Fibroblast of skin of left biceps (primary cell): ENCODE results near the gene TENT5C.

ENCODE experiments used
- DNase-seq, 2 experiments: peaks; one replicate each; pipeline ENCODE4 v3.0.0-alpha.2; 2013; ENCODE audit warnings: low read depth in 2 of 2

The TENT5C gene

DNA sequence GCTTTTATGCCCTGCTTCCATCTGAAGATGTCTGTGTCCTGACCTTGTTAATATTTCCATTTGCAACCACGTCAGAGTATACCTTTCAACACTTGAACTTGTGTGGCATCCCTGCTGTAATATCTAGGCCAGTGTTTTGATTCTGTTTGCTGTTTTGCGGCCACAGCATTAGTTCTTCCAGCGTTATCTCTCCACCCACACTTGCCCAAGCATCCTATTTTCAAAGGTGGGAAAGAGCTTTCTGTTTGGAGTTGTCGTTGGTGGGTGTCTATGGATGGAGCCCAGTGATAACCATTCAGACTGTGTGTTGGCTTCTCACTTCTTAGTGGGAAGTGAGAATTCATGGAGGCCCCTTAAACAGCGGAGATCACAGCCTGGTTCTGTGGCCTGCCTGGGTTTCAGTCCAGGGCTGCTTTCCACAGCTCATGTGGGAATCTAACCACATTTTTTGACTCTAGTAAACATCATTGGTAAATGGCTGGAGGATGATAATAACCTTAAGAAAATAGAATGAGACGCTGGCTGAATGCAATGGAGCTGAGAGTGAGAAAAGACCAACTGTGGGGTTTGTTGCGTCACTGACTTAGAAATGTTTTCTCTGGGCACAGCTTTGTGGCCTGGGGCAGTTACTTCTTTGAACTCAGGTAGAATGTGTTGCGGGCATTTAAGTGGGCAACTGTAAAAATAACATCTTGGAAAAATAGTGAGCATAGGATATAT lies 7.6 kb downstream of the TENT5C start:
- no peak for DNase-seq

DNA sequence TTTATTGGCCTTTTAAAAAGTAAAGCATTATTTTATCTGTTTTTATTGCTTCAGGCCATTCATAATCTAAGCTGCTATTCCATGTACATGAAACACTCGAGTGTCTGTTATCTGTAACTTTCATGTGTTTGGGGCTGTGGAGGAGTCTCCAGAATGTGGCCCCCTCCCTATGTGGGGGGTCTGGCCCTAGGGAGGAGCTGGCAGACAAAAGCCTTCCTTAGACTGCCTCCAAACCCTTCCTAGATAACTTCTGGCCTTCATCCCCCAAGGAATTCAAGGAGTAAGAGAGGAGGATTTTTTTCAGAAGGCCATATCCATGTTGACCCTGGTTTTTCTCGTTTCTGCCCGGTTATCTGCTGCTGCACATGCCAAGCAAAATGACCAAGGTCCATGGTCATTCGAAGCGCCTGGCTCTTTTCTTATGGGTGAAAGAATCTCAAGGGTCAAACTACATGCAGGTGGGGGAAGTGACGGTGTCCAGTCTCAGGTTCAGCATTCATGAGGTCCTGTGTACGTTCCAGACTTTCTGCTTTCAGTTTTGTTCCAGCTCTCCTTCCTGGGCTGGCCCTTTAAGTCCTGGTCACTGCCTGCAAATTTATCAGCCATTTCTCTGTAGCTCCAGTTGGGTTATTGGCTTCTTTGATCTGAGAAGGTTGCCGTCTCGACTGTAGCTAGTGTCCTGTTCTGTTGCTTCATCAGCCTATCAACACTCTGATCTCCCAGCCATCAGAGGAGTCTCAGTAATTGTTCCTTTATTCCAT lies 8.3 kb downstream of the TENT5C start:
- no peak for DNase-seq

- no peak for DNase-seq
Measured at GRCh38 chr1:117615474-117615873, 9.6 kb downstream of the TENT5C start.

GRCh38 chr1:117616356-117616755 lies 10.5 kb downstream of the TENT5C start:
- no peak for DNase-seq

DNA sequence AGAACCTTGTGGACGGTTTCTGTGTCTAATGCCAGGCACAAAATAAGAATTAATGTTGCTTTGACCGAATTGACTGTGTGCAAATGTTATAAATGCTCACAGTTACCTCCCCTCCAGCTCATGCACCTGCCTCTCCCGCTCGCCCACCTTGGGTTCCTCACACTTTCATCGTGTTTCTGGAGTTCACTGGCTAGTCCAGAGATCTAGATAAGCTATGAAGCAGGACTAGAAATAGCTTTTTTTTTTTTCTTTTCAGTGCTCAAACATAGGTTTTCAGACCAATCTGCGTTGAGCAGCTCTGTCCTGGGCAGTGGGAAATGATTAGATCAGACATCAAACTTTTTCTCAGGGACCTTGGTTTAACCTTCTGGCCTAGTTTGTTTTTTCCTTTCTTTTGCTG lies 11.1 kb downstream of the TENT5C start:
- DNase-seq: no peak

GRCh38 chr1:117618450-117619122 lies 12.7 kb downstream of the TENT5C start:
- DNase-seq: no peak

- DNase-seq: no peak
Measured at GRCh38 chr1:117620440-117620839, 14.6 kb downstream of the TENT5C start.

DNA sequence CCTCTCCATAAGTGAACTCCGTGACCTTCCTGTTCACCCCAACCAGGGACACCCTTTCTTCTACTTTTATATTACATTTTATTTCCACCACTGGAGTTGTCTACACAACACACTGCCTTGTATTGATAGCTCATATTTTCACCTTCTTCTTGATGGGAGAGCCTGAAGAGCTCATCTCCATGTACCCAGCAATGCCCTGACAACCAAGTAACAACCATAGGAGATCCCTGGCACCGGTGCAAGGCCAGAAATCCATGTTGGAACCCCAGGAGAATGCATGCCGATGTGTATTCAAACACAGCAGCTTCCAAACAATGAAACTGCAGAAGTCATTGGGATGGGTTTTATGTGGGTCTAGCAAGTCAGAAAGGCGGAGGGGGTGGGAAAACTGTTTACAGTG lies 15.5 kb downstream of the TENT5C start:
- DNase-seq: no peak

DNA sequence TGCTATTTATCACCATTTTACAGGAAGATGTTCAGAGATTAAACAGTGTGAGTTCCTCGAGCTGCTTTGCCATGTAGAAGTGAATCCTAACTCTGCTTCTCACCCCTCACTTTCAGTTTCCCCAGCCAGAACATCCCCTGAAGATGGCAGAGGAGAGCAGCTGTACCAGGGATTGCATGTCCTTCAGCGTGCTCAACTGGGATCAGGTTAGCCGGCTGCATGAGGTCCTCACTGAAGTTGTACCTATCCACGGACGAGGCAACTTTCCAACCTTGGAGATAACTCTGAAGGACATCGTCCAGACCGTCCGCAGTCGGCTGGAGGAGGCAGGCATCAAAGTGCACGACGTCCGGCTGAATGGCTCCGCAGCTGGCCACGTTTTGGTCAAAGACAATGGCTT lies 16.9 kb downstream of the TENT5C start:
- no peak for DNase-seq

- DNase-seq: no peak
Measured at GRCh38 chr1:117623141-117623540, 17.3 kb downstream of the TENT5C start.

- DNase-seq: no peak
Measured at GRCh38 chr1:117623698-117624097, 17.9 kb downstream of the TENT5C start.

- no peak for DNase-seq
Measured at GRCh38 chr1:117627546-117628130, 21.8 kb downstream of the TENT5C start.

- no peak for DNase-seq
Measured at GRCh38 chr1:117628343-117628742, 22.5 kb downstream of the TENT5C start.

DNA sequence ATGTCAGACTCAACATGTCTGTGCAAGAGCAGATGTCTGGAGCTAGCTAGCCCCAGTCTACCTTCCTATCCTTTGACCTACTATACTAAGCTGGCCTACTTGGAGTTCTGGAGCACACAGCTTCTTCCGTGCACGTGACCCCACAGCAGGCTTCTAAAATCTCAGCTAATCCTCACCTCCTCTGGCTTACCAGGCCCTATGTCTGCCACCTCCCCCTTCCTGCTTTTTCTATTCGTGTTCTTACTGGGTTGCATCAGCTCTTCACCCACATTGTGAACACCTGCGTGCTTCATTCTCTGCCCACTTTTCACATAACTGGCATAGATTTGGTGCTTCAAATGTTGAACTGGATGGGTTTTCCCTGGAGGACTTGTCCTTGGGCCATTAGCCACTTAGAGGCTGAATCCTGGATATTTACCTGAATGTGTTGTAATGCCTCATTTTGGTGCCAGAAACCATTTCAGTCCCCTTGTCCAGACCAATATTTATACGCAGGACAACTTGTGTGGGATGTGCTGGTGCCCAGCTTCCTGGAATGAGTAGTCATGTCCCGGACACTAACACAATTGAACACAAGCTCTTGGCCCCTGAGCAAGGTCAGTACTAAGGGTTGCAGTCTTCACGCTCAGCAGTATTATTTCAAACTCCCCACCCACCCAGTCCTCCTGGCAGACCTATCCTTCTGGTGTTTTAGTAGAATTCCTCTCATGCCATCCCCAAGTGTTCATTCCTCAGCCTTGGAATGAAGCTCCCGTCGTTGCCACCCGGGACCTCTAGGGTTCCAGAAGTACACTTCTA lies 24.0 kb downstream of the TENT5C start:
- DNase-seq: no peak

GRCh38 chr1:117630423-117630998 lies 24.7 kb downstream of the TENT5C start:
- no peak for DNase-seq

DNA sequence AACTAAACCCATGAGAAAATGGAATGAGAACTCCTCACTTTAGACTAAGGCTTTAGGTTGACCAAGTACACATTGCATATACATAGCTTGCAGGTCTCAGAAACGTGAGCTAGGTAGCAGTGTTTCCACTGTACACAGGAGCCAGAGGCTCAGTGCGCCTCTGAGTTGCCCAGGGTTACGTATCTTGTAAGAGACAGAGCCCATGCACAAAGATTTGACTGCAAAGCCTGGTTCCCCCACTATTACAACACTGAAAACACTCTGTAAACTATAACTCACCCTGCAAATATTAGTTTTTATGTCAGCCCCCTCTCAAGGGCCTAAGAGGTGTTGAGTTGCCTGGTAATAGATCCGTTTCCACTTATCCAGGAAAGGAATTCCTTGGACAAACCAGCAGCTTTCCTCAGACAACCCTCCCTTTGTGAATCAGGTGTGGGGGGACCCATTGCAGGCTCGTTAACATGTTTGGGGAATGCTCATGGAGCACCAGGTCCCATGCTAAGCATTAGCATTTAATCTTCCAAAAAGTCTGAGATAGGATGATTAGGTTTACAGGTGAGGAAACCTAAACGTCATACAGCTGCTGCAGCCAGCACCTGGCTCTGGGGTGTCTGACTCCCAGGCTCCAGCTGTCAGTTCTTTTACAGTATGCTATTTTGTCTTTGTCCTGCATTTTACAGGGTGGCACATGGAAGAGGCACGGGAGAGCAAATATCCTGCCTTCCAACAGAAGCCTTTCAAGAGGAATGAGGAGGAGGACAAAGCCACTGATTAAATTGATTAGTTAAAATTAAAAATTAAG lies 25.7 kb downstream of the TENT5C start:
- no peak for DNase-seq

GRCh38 chr1:117632269-117633067 lies 26.6 kb downstream of the TENT5C start:
- DNase-seq: no peak

DNA sequence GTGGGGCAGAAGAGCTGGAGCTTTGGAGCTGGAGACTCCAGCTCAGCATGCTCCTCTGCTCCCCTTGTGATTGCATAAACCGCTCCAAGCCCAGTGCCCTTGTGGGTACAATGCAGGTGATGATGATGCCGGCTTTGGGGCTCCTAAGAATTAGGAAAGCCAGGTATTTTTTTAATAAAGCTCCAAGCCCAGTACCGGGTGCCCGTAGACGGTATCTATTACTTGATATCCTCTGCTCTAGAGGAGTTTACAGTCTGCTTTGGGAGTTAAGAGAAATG lies 27.2 kb downstream of the TENT5C start:
- no peak for DNase-seq

GRCh38 chr1:117633423-117633822 lies 27.6 kb downstream of the TENT5C start:
- DNase-seq: no peak

GRCh38 chr1:117633936-117634335 lies 28.1 kb downstream of the TENT5C start:
- no peak for DNase-seq
